Measurements from ENCODE around the gene USP25. TPM values are rescaled to one million over a fixed set of nuclear protein-coding genes. Genes with fewer than 3 reads are reported as not detected.

Gene USP25
- total and polyA plus RNA-seq, 9 of the 15 experiments (the other 6 are each of a cell fraction or from before 2014, with no cell fraction given) = 7.8 to 44.9 (median 31.4) TPM

- no peaks in the 10 kb centered on the region for H3K27me3 ChIP-seq (ENCODE audit: control insufficient read depth in 2 of 2, insufficient read depth in 2 of 2, low read length in 2 of 2)
- DNase-seq (ENCODE audit: extremely low read depth in 1 of 4, low spot score in 3 of 4) (peak in 1 of 4 experiments; percentile 27), FAIRE-seq (peak; percentile 11), ATAC-seq (peak; percentile 51)
- H4K20me1 ChIP-seq (replicated peaks; ENCODE audit: control insufficient read depth, insufficient read depth, low read length) = no peaks in the 10 kb centered on the region
- no peaks in the 10 kb centered on the region for H3K36me3 ChIP-seq (ENCODE audit: control insufficient read depth, insufficient read depth, low read length)
- intact Hi-C loops (cut with micrococcal nuclease) (no loop called here), in situ Hi-C loops (cut with MboI) (no loop called here)
- POLR2A ChIA-PET = interaction anchor here (1.5 kb wide), 1 partner anchor 14 kb away, joined by 4 read pairs; no protein-coding TSS in a partner anchor
- H3K4me1 ChIP-seq (replicated peaks in 1 of 2; ENCODE audit: control insufficient read depth in 2 of 2, insufficient read depth in 2 of 2, low read length in 2 of 2) = peaks cover 18 to 34% of the 10 kb centered on the region in 2 experiments
- peak overlapping the region; percentile 30; the same call in 1 of the 2 replicates for H3K4me2 ChIP-seq (ENCODE audit: insufficient read depth, low read length)
- H3K79me2 ChIP-seq (ENCODE audit: control insufficient read depth, insufficient read depth, low read length) = peaks cover 97% of the 10 kb centered on the region
- peak overlapping the region; percentile 47 to 67; a peak in 3 of 4 replicates for H3K9ac ChIP-seq (ENCODE audit: insufficient read depth in 1 of 2, low read depth in 2 of 2, low read length in 2 of 2)
- H3K9me1 ChIP-seq (ENCODE audit: control insufficient read depth, insufficient read depth, low read length) = no peaks in the 10 kb centered on the region
- H2AFZ ChIP-seq (ENCODE audit: low read depth, low read length) = no peak overlapping the region
- WGBS (ENCODE audit: insufficient coverage, low coverage, missing lambda C conversion rate) = 16% methylated on average over 2 of the region's 2 CpGs
- no TSS peak for BruUV-seq (replicated peaks)
- H3K27ac ChIP-seq (ENCODE audit: extremely low read depth, low read depth, low read length) = peak overlapping the region; percentile 49
- CTCF ChIA-PET (ENCODE audit: low intra/inter-chr PET ratio) = no interaction called here
- TF ChIP-seq HMBOX1 (IDR thresholded peaks at IDR 0.05) = peak; percentile 45; the same call in 1 of the 2 replicates
- TF ChIP-seq PKNOX1 (IDR thresholded peaks at IDR 0.05) = peak; percentile 32; the same call in 1 of the 2 replicates
- no peak for TF ChIP-seq ZNF75A (CRISPR knock-in tag; IDR thresholded peaks at IDR 0.05)
- TF ChIP-seq EZH2 (IDR thresholded peaks at IDR 0.05; ENCODE audit: borderline replicate concordance, low read depth, low read length) = no peak
- peak; percentile 5 for TF ChIP-seq CCNT2 (IDR thresholded peaks at IDR 0.05; ENCODE audit: borderline replicate concordance, extremely low read depth, insufficient read length, low read depth, low read length)
- no peak overlapping the region for H3K4me3 ChIP-seq
- H3K9me3 ChIP-seq (replicated peaks; ENCODE audit: control insufficient read depth, insufficient read depth, low read depth, low read length) = no peaks in the 10 kb centered on the region
Observed at GRCh38 chr21:15749861-15750159, 20.0 kb downstream of the USP25 start.
